Tibial artery (tissue), 4 donors: ENCODE data around the gene BABAM2.
A peak's percentile ranks its signal among the peaks of the same experiment; 100 is the strongest.

Experiments
- DNase-seq, 2 donors: peaks; one replicate each; pipeline ENCODE4 v3.0.0-alpha.2; 2019
- H3K27ac ChIP-seq, 2 donors: fragments of 200-600 bp; sonication (generic) in 1 of 2; 1 replicate in 1 of 2; 2 replicates in 1 of 2; pipeline ENCODE4 v1.5.1; 2018 to 2019; ENCODE audit warnings: mild to moderate bottlenecking in 1 of 2
- H3K27me3 ChIP-seq, 2 donors: fragments of 200-600 bp; sonication (generic) in 1 of 2; one replicate each; pipeline versions ENCODE4 v1.5.1 to v1.6.0; 2016 to 2019
- H3K36me3 ChIP-seq, 3 donors: fragments of 200-600 bp; sonication (generic) in 2 of 3; one replicate each; pipeline ENCODE4 v1.5.1; 2016 to 2019; ENCODE audit warnings: mild to moderate bottlenecking in 2 of 3
- H3K4me1 ChIP-seq, 4 donors: fragments of 200-600 bp; sonication (generic) in 2 of 4; 1 replicate in 3 of 4; 2 replicates in 1 of 4; pipeline ENCODE4 v1.5.1; 2016 to 2019
- H3K4me3 ChIP-seq, 2 donors: fragments of 200-600 bp; sonication (generic) in 1 of 2; 1 replicate in 1 of 2; 2 replicates in 1 of 2; pipeline ENCODE4 v1.5.1; 2018 to 2019; ENCODE audit warnings: mild to moderate bottlenecking in 2 of 2
- H3K9me3 ChIP-seq, 3 donors: fragments of 200-600 bp; sonication (generic) in 1 of 3; one replicate each; pipeline ENCODE4 v1.5.1; 2016 to 2019
- CTCF ChIP-seq, 2 experiments: fragments of 200-600 bp in 1 of 2; fragments of 450-650 bp in 1 of 2; IDR thresholded peaks; one replicate each; pipeline ENCODE4 v1.5.1; 2017 to 2019; ENCODE audit warnings: antibody characterized with exemption in 2 of 2, mild to moderate bottlenecking in 1 of 2, moderate library complexity in 1 of 2
- intact Hi-C: fragments of 100-400 bp; cut with DNase I; formaldehyde crosslinking; loops from one replicate; pipeline ENCODE4 v1.15.0; 2023; ENCODE audit warnings: low total_unique reads

BABAM2 gene

GRCh38 chr2:28028025-28028424, 137.5 kb downstream of the BABAM2 start:
- peaks cover 0 to 15% (median 4%) of the 10 kb centered on the region in 4 donors for H3K4me1 ChIP-seq
- intact Hi-C loops = no loop called here
- peaks cover 5 to 18% (median 13%) of the 10 kb centered on the region in 3 donors for H3K36me3 ChIP-seq
- H3K4me3 ChIP-seq = no peak overlapping the region
- H3K27ac ChIP-seq = no peak overlapping the region
- no peaks in the 10 kb centered on the region for H3K9me3 ChIP-seq
- no peak for DNase-seq
- no peak for TF ChIP-seq CTCF (IDR thresholded peaks at IDR 0.05)
- no peaks in the 10 kb centered on the region for H3K27me3 ChIP-seq

DNA sequence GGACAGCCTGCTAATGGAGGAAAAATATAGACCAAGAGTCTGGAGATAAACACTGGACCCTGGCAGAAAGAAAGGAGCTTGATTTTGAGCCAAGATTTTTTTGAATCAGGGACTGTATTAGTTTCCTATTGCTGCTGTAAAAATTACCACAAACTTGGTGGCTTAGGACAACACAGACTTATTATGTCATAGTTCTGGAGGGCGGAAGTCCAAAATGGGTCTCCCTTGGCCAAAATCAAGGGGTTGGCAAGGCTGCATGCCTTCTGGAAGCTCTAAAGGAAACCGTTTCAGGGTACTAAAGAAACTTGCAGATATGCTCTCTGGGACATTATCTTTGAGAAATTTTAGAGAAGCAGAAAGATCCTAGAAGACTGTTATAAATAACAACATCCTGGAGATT, 140.1 kb downstream of the BABAM2 start:
- DNase-seq = peak in 1 of 2 donors; percentile 62
- Histone ChIP-seq H3K36me3 (peaks cover 5 to 15% (median 8%) of the 10 kb centered on the region in 3 donors), H3K27ac (peak overlapping the region in 1 of 2 donors; percentile 12), H3K4me1 (peaks cover 0 to 15% (median 4%) of the 10 kb centered on the region in 4 donors), H3K4me3 (no peak overlapping the region), H3K9me3 (no peaks in the 10 kb centered on the region), H3K27me3 (no peaks in the 10 kb centered on the region)
- intact Hi-C loops = no loop called here
- no peak for TF ChIP-seq CTCF (IDR thresholded peaks at IDR 0.05)

GRCh38 chr2:28032816-28033215, 142.3 kb downstream of the BABAM2 start:
- H3K4me1 ChIP-seq = peaks cover 0 to 15% (median 4%) of the 10 kb centered on the region in 4 donors
- no peak for DNase-seq
- intact Hi-C loops = no loop called here
- H3K27ac ChIP-seq = no peak overlapping the region
- no peaks in the 10 kb centered on the region for H3K36me3 ChIP-seq
- no peaks in the 10 kb centered on the region for H3K9me3 ChIP-seq
- TF ChIP-seq CTCF (IDR thresholded peaks at IDR 0.05) = no peak
- H3K4me3 ChIP-seq = no peak overlapping the region
- no peaks in the 10 kb centered on the region for H3K27me3 ChIP-seq

DNA sequence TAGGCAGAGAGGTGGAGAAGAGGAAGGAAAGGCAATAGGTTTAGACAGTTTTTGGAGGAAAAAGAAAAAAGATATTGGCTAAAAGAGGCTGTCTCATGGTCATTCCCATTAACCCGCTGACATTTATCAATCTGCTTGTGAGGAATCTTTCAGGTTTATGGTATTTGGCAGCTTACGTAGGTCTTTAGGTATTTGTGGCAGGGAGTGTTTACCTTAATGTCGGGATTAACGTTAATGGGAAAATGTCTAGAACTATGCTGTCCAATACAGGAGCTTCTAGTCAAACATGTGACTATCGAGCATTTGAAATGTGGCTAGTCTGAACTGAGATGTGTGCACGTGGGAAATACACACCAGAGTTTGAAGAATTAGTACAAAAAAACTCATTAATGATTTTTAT, 144.2 kb downstream of the BABAM2 start:
- Histone ChIP-seq H3K27ac (no peak overlapping the region), H3K27me3 (no peaks in the 10 kb centered on the region), H3K4me3 (no peak overlapping the region), H3K36me3 (no peaks in the 10 kb centered on the region), H3K4me1 (peaks cover 0 to 24% (median 4%) of the 10 kb centered on the region in 4 donors), H3K9me3 (no peaks in the 10 kb centered on the region)
- TF ChIP-seq CTCF (IDR thresholded peaks at IDR 0.05) = no peak
- DNase-seq = no peak
- intact Hi-C loops = no loop called here

- H3K27me3 ChIP-seq = no peaks in the 10 kb centered on the region
- no peak overlapping the region for H3K4me3 ChIP-seq
- peaks cover 0 to 27% (median 4%) of the 10 kb centered on the region in 4 donors for H3K4me1 ChIP-seq
- no peak for DNase-seq
- H3K27ac ChIP-seq = no peak overlapping the region
- H3K9me3 ChIP-seq = no peaks in the 10 kb centered on the region
- intact Hi-C loops = no loop called here
- no peaks in the 10 kb centered on the region for H3K36me3 ChIP-seq
- TF ChIP-seq CTCF (IDR thresholded peaks at IDR 0.05) = no peak
These were observed 144.7 kb downstream of the BABAM2 start for GRCh38 chr2:28035163-28035690.

DNA sequence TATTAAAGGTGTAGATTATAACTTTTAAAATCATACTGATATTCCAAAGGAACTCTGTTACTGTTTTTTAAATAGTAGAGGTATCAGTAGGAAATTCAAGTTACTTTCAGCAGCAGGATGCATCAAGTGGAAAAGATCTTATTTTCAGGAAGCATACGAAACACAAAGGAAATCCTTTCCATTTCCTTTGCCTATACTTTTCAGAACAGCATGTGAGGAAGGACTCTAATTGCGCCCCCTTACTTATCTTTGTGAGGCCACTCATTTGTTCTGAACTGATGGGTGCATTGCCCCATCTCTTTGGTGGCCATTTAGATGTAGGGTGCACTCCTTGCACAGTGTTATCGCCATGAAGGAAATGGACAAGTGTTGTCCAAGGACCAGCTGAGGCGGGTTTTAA, 145.3 kb downstream of the BABAM2 start:
- H3K4me3 ChIP-seq = no peak overlapping the region
- no peak for TF ChIP-seq CTCF (IDR thresholded peaks at IDR 0.05)
- intact Hi-C loops = no loop called here

More for the DNA sequence above, 145.3 kb downstream of the BABAM2 start:
- Histone ChIP-seq H3K9me3 (no peaks in the 10 kb centered on the region), H3K36me3 (no peaks in the 10 kb centered on the region), H3K4me1 (peaks cover 0 to 26% (median 3%) of the 10 kb centered on the region in 4 donors), H3K27me3 (no peaks in the 10 kb centered on the region), H3K27ac (no peak overlapping the region)
- DNase-seq = no peak
